Gastrocnemius medialis (tissue), 4 donors: Measurements from ENCODE around the gene TRIM52. TPM values are rescaled to one million over a fixed set of nuclear protein-coding genes. Genes with fewer than 3 reads are reported as not detected.

Source experiments
- ATAC-seq, 2 donors: fragments of 150-250 bp; one replicate each; pipeline ENCODE4 v1.9.1; 2016
- DNase-seq, 2 donors: peaks; one replicate each; pipeline ENCODE4 v3.0.0-alpha.2; 2019
- H3K27ac ChIP-seq, 4 donors: fragments of 200-600 bp; sonication (generic); 1 replicate in 1 of 4; 2 replicates in 3 of 4; pipeline ENCODE4 v1.5.1; 2016 to 2018; ENCODE audit warnings: mild to moderate bottlenecking in 2 of 4, moderate library complexity in 1 of 4
- H3K27me3 ChIP-seq, 3 donors: fragments of 200-600 bp; sonication (generic) in 2 of 3; 1 replicate in 1 of 3; 2 replicates in 2 of 3; pipeline versions ENCODE4 v1.5.1 to v1.6.0; 2016 to 2019; ENCODE audit warnings: mild to moderate bottlenecking in 1 of 3, moderate library complexity in 1 of 3
- H3K36me3 ChIP-seq, 2 donors: fragments of 200-600 bp; sonication (generic) in 1 of 2; one replicate each; pipeline ENCODE4 v1.5.1; 2017 to 2018
- H3K4me1 ChIP-seq, 2 donors: fragments of 200-600 bp; sonication (generic) in 1 of 2; one replicate each; pipeline ENCODE4 v1.5.1; 2016 to 2017; ENCODE audit warnings: mild to moderate bottlenecking in 2 of 2
- H3K4me3 ChIP-seq, 4 donors: fragments of 200-600 bp; sonication (generic) in 3 of 4; 1 replicate in 1 of 4; 2 replicates in 3 of 4; pipeline ENCODE4 v1.5.1; 2016 to 2019; ENCODE audit warnings: mild to moderate bottlenecking in 2 of 4
- H3K9me3 ChIP-seq, 3 donors: fragments of 200-600 bp; sonication (generic) in 2 of 3; 1 replicate in 1 of 3; 2 replicates in 2 of 3; pipeline ENCODE4 v1.5.1; 2016 to 2019
- POLR2A ChIP-seq, 2 donors: fragments of 450-650 bp; IDR thresholded peaks; one replicate each; pipeline ENCODE4 v1.6.1; 2017; ENCODE audit warnings: antibody characterized with exemption in 2 of 2, mild to moderate bottlenecking in 2 of 2, moderate library complexity in 2 of 2
- in situ Hi-C, 4 donors: fragments of 200-750 bp; cut with MboI; loops; one replicate each; pipeline versions ENCODE4 v1.15.0 to v1.8.0; 2017; ENCODE audit warnings: low sequenced_read_pairs in 4 of 4
- intact Hi-C: fragments of 100-400 bp; cut with DNase I; formaldehyde crosslinking; loops from one replicate; pipeline ENCODE4 v1.15.1; 2023; ENCODE audit warnings: low total_unique reads
- total RNA-seq, 4 donors: library from RNA; depleted of rRNA; stranded (reverse); fragments of >200 nt; gene quantifications; one replicate each; pipeline versions ENCODE4 v1.1.0 to v1.2.3, GENCODE V29; 2016
- TF ChIP-seq, protein P1 (sequence below), 5 experiments: fragments of 450-650 bp in 3 of 5; fragments of 200-600 bp in 2 of 5; sonication (generic) in 2 of 5; IDR thresholded peaks in 4 of 5; conservative IDR thresholded peaks in 1 of 5; 1 replicate in 4 of 5; 2 replicates in 1 of 5; pipeline ENCODE4 v1.5.1; 2016 to 2019; ENCODE audit warnings: antibody characterized with exemption in 5 of 5, mild to moderate bottlenecking in 3 of 5, moderate library complexity in 3 of 5

Gene TRIM52
- total RNA-seq, 4 donors from 2014 or later = 1.3 to 4.9 (median 3.4) TPM

DNA sequence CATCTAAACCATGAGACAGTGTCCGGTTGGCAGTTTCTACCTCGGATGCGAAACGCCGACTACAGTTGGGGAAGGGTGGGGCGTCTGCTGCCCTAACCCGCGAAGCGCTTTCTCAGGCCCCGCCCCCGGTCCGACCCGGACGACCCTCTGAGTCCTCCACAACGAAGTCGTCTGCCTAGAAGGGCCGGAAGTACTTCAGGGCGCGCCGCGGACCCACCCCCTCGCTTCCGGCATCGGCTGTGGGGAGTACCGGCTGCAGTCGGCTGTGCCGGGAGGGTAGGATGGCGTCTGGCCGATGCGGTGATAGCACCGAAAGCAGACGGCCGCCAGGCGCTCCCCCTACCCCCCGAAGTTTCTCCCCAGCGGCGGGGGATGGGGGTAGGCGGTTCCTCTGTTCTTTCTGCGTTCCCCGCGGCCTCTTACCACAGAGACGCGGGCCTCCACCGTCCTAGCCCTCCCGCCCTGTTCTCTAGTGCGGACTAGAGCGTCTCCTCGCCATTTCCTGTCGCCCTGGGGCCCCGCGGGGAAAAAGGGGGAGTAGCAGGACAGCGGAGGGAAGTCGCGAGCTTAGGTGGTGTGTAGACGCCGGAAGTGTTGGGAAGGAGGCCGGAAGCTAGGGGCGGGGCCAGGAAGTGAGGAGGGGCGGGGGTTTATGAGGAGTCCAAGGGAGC lies 37.8 kb downstream of the TRIM52 start, which contains the start of gene TRIM41:
TRIM41 (plus strand) TSS at position 224 of the 671 bp plus-strand sequence. CDS start 719 bp downstream, outside the sequence.
- Histone ChIP-seq H3K27ac (peak within 1 kb of the TSS; percentile 90 to 97 (median 92)), H3K27me3 (no peaks in the 10 kb centered on the region), H3K9me3 (no peaks in the 10 kb centered on the region), H3K4me3 (peak within 1 kb of the TSS; percentile 76 to 95 (median 78)), H3K4me1 (peaks cover 23 to 26% of the 10 kb centered on the region in 2 donors), H3K36me3 (peaks cover 0 to 6% of the 10 kb centered on the region in 2 donors)
- in situ Hi-C loops = no loop called here
- intact Hi-C loops = loop anchor here (1.0 kb wide), 3 partner anchors 21 to 38 kb away; partner anchors contain the start of gene TRIM52
- ATAC-seq = peak; percentile 82
- TF ChIP-seq POLR2A (IDR thresholded peaks at IDR 0.05) = peak; percentile 88 to 95
- TF ChIP-seq, protein P1, sequence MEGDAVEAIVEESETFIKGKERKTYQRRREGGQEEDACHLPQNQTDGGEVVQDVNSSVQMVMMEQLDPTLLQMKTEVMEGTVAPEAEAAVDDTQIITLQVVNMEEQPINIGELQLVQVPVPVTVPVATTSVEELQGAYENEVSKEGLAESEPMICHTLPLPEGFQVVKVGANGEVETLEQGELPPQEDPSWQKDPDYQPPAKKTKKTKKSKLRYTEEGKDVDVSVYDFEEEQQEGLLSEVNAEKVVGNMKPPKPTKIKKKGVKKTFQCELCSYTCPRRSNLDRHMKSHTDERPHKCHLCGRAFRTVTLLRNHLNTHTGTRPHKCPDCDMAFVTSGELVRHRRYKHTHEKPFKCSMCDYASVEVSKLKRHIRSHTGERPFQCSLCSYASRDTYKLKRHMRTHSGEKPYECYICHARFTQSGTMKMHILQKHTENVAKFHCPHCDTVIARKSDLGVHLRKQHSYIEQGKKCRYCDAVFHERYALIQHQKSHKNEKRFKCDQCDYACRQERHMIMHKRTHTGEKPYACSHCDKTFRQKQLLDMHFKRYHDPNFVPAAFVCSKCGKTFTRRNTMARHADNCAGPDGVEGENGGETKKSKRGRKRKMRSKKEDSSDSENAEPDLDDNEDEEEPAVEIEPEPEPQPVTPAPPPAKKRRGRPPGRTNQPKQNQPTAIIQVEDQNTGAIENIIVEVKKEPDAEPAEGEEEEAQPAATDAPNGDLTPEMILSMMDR (IDR thresholded peaks at IDR 0.05 in 4 of 5, conservative IDR thresholded peaks at IDR 0.05 in 1 of 5) = peak in 1 of 5 experiments; percentile 3
- peak; percentile 98 to 99 for DNase-seq

DNA sequence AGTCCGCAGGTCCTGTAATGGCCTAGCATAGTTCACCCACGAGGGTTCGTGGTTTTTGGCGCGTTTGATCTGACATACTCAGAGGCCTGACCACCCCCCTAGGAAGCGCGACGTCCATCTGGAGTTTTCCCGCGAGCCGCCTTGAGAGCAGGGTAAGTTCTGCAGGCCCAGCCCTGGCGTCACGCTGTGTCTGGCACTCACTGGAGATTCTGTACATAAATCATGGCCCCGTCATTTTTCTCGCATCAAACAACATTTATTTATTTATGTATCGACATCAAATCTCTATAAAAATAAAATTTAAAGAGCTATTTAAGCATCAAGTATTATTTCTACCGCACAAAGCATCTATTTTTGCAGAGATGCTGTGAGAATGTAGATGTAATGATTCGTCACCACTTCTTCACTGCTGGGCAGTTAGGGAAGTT lies 38.3 kb downstream of the TRIM52 start:
- DNase-seq (no peak), ATAC-seq (peak; percentile 38 to 41)
- H3K9me3 ChIP-seq = no peaks in the 10 kb centered on the region
- peaks cover 26% of the 10 kb centered on the region in 2 donors for H3K4me1 ChIP-seq
- H3K27ac ChIP-seq = peak overlapping the region; percentile 90 to 97 (median 92)
- H3K36me3 ChIP-seq = peaks cover 0 to 6% of the 10 kb centered on the region in 2 donors
- peak overlapping the region; percentile 76 to 95 (median 78) for H3K4me3 ChIP-seq
- H3K27me3 ChIP-seq = no peaks in the 10 kb centered on the region
- TF ChIP-seq POLR2A (IDR thresholded peaks at IDR 0.05) = no peak
- TF ChIP-seq, protein P1 (IDR thresholded peaks at IDR 0.05 in 4 of 5, conservative IDR thresholded peaks at IDR 0.05 in 1 of 5) = peak in 3 of 5 experiments; percentile 15 to 34 (median 29)
- in situ Hi-C loops = no loop called here
- intact Hi-C loops = loop anchor here (1.0 kb wide), 4 partner anchors 16 to 39 kb away; partner anchors contain the start of gene TRIM52

DNA sequence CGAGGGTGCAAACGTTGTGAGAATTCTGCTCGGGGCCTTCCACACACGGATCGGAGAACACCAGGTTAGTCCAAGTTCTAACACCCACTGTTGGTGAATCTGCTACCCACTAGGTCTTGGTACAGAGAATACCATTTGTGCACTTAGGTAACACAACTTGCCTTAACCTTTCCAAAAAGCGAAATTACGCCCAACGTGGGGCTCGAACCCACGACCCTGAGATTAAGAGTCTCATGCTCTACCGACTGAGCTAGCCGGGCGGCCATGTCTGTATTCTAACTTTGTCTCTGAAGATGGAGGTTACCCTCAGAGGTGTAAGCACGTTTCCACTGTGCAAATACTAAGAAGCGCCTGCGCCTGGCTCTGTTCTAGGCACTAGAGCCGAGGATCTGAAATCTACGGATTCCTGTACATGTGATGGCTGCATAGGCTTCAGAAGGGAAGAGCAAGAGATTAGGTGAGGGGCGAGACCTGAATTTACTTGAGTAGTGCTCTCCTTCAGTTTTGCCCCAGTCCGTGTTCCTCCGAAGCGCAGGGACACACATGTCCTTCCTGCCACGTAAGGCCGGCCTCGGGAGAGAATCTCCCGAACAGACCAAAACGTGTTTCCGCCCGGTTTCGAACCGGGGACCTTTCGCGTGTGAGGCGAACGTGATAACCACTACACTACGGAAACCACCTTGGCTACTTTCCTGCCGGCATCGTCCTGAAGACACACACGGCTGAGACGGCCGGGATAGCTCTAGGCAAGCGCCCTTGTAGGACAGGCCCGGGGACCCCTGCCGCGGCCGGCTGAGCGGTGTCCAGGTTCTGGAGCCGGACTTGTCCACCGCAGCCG lies 38.9 kb downstream of the TRIM52 start:
- ATAC-seq (peak; percentile 62 to 67), DNase-seq (peak; percentile 85 to 91)
- peaks cover 26% of the 10 kb centered on the region in 2 donors for H3K4me1 ChIP-seq
- TF ChIP-seq, protein P1 (IDR thresholded peaks at IDR 0.05 in 4 of 5, conservative IDR thresholded peaks at IDR 0.05 in 1 of 5) = no peak
- TF ChIP-seq POLR2A (IDR thresholded peaks at IDR 0.05) = no peak
- intact Hi-C loops (loop anchor here (1.0 kb wide), 1 partner anchor 16 kb away; no protein-coding TSS in a partner anchor), in situ Hi-C loops (no loop called here)
- H3K4me3 ChIP-seq = peak overlapping the region; percentile 76 to 95 (median 78)
- H3K36me3 ChIP-seq = peaks cover 0 to 4% of the 10 kb centered on the region in 2 donors
- H3K27ac ChIP-seq = peak overlapping the region; percentile 90 to 97 (median 92)
- no peaks in the 10 kb centered on the region for H3K9me3 ChIP-seq
- no peaks in the 10 kb centered on the region for H3K27me3 ChIP-seq

DNA sequence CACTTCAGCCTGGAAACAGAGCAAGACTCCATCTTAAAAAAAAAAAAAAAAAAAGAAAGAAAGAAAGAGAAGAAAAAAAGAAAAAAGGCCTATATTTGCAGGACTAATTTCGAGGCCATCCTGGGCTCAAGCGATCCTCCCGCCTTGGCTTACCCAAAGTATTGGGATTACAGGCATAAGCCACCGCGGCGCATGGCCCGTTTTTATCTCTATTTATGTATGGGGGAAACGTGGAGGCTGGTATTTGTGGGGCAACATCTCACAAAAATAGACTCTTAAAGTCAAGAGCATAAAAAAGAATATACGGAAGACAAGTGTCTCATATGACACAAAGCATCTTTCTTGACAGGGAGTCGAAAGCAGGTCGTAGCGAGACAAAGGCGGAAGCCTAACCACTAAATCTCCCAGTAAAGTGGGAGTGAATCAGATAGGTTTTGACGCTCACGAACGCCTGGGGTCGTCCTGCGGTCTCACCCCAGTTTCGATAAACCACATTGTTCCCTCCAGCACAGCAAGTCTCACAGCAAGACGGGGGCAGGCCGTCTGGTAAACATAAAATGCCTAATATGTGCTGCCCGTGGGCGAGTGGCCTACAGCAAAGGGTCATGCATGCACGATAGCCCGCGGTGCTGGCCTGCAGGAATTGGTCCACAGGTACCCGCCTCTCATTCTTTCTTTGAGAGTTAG lies 39.7 kb downstream of the TRIM52 start:
- Histone ChIP-seq H3K9me3 (no peaks in the 10 kb centered on the region), H3K36me3 (no peaks in the 10 kb centered on the region), H3K27me3 (no peaks in the 10 kb centered on the region), H3K4me1 (peaks cover 22 to 25% of the 10 kb centered on the region in 2 donors), H3K27ac (peak overlapping the region; percentile 90 to 97 (median 92)), H3K4me3 (no peak overlapping the region)
- in situ Hi-C loops (no loop called here), intact Hi-C loops (no loop called here)
- DNase-seq (peak in 1 of 2 donors; percentile 10), ATAC-seq (no peak)
- no peak for TF ChIP-seq POLR2A (IDR thresholded peaks at IDR 0.05)
- TF ChIP-seq, protein P1 (IDR thresholded peaks at IDR 0.05 in 4 of 5, conservative IDR thresholded peaks at IDR 0.05 in 1 of 5) = no peak
